MM.1S (cell line): Measurements from ENCODE around the gene CABLES2.

Experiments used
- EZH2phosphoT487 ChIP-seq: fragments of 300-600 bp; sonication (generic); IDR thresholded peaks from 2 replicates; pipeline ENCODE4 v1.6.1; 2018; ENCODE audit warnings: antibody characterized with exemption, low read length
- TF ChIP-seq, protein P1 (sequence below): fragments of 300-600 bp; sonication (generic); IDR thresholded peaks from 2 replicates; pipeline ENCODE4 v1.5.1; 2016; ENCODE audit warnings: antibody characterized with exemption, low read length, mixed read lengths

DNA sequence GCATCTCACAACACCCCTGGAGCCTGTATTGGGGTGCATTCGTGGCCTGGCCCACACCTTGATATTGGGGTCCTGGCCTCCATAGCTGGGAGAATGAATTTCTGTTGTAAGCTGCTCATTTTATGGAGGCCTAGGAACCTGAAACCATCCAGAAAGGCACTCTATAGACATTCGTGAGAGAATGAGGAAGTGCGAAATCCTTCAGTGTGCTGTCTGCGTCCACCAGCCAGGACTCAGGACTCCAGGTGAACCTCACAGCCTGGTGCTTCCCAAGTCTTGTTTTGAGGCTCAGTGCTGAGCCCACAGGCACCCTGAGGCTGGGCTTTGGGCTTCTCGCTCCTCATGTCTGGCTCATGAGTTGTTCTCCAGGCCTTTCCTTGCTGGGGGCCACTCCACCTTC lies 32.1 kb upstream of the CABLES2 start:
- TF ChIP-seq, protein P1, sequence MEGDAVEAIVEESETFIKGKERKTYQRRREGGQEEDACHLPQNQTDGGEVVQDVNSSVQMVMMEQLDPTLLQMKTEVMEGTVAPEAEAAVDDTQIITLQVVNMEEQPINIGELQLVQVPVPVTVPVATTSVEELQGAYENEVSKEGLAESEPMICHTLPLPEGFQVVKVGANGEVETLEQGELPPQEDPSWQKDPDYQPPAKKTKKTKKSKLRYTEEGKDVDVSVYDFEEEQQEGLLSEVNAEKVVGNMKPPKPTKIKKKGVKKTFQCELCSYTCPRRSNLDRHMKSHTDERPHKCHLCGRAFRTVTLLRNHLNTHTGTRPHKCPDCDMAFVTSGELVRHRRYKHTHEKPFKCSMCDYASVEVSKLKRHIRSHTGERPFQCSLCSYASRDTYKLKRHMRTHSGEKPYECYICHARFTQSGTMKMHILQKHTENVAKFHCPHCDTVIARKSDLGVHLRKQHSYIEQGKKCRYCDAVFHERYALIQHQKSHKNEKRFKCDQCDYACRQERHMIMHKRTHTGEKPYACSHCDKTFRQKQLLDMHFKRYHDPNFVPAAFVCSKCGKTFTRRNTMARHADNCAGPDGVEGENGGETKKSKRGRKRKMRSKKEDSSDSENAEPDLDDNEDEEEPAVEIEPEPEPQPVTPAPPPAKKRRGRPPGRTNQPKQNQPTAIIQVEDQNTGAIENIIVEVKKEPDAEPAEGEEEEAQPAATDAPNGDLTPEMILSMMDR = no peak
- no peak for TF ChIP-seq EZH2phosphoT487
